ENCODE data around the gene MRPL53.

MRPL53 gene

DNA sequence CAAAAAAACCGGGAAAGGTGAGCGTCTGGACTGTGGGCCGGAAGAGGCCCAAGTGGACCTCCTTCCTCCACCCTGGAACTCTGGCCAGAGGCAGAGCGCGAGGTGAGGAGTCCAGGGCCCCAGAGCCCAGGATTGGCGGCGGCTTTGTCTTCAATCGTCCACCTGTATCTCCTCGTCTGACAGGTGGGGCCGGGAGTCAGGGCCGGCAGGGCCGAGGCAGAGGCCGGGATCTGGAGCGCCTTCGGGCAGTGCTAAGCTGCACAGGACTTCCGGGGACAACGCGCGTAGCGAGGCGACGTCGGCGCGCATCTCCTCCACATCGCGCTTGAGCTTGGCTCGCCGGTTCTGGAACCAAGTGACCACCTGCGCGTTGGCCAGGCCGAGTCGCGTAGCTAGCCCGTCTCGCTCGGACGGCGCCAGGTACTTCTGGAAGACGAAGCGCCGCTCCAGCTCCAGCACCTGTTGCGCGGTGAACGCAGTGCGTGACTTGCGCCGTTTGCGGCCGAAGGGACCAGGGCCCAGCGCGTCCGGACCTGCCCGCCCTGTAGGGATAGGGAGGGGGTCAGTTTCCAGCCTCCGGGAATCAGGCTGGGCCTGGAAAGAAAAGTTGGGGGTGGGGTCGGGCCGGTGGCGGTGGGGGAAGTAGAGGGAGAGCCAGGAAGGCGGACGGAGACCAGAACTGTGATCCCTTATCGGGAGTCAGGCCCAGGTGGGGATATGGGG lies 25.5 kb upstream of the MRPL53 start:
- TF ChIP-seq, protein P1, sequence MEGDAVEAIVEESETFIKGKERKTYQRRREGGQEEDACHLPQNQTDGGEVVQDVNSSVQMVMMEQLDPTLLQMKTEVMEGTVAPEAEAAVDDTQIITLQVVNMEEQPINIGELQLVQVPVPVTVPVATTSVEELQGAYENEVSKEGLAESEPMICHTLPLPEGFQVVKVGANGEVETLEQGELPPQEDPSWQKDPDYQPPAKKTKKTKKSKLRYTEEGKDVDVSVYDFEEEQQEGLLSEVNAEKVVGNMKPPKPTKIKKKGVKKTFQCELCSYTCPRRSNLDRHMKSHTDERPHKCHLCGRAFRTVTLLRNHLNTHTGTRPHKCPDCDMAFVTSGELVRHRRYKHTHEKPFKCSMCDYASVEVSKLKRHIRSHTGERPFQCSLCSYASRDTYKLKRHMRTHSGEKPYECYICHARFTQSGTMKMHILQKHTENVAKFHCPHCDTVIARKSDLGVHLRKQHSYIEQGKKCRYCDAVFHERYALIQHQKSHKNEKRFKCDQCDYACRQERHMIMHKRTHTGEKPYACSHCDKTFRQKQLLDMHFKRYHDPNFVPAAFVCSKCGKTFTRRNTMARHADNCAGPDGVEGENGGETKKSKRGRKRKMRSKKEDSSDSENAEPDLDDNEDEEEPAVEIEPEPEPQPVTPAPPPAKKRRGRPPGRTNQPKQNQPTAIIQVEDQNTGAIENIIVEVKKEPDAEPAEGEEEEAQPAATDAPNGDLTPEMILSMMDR (IDR thresholded peaks at IDR 0.05; ENCODE audit: control insufficient read depth, extremely low read depth, insufficient read depth): no peak

DNA sequence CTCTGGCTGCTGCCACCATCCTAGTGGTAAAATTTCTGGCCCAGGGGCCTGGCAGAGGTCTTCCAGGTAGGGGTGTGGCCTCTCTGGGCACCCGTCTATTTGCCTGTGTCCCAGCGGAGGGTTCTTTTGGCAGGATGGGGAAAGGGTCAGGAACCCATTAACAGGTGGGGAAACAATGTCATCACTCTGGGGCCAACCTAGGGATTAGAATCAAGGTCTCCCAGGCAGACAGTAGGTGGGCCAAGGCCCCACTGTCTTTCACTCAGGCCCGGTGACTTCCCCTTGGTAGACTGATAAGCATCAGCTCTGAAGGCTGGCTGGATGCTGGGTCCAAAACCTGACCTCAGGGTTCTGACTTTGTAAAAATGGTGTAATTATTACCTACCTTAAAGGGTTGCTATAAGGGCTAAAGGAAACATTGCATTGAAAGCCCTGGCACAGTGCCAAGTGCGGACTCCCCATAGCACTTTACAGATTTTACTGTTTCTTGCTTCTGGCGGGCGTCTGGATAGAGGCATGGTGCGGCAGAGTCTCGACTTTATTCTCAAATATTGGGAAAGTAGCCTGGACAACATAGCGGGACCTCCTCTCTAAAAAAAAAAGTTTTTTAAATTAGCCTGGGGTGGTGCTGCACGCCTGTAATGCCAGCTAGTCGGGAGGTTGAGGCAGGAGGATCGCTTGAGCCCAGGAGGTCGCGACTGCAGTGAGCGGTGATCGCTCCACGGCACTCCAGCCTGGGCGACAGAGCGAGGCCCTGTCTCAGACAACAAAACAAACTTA lies 24.7 kb upstream of the MRPL53 start:
- no peak overlapping the region for H3K4me3 ChIP-seq (ENCODE audit: low read depth, low read length)
- TF ChIP-seq, protein P1 (IDR thresholded peaks at IDR 0.05; ENCODE audit: control insufficient read depth, extremely low read depth, insufficient read depth): no peak
- DNase-seq (ENCODE audit: low read depth): no peak

More for the DNA sequence above, 25.5 kb upstream of the MRPL53 start:
- no peak for DNase-seq (ENCODE audit: low read depth)
- H3K4me3 ChIP-seq (ENCODE audit: low read depth, low read length): no peak overlapping the region

DNA sequence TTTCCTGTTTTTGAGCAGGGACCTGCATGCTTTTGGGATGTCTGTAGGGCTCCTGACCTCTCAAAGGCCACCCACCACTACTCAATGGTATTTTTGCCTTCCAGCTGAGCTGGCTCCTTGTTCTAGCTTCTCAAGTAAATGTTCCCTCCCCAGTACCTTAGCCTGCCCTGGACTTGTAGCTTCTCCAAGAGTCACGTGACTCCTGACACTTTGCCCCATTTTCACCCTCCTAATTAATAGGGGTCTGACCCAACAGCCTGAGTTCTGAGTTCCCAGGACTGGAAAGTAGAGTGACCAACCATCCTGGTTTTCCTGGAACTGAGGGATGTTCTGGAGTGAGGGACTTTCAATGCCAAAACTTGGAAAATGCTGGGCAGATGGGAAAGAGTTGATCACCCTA lies 23.0 kb upstream of the MRPL53 start:
- TF ChIP-seq, protein P1 (IDR thresholded peaks at IDR 0.05; ENCODE audit: control insufficient read depth, extremely low read depth, insufficient read depth): no peak
- DNase-seq (ENCODE audit: low read depth): no peak

DNA sequence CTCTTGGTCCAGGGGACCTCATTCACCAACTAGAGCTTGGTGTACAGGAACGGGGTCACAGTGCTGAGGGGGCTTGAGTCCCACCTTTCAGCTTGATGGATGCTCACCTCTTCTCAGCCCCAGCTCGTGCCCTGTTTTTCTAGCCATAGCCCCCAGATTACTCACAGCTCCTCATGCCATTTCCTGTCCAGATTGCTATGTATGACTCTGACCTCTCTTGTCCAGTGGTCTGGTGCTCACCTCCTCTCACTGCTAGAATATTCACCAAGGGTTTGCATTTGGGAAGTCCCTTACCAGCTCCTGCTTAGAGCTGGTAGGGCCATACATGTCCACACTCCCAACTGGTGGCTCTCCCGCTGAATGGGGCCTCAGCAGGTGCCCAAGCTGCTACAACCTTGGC lies 21.1 kb upstream of the MRPL53 start:
- H3K4me3 ChIP-seq (ENCODE audit: low read depth, low read length): no peak overlapping the region
- DNase-seq (ENCODE audit: low read depth): no peak
- TF ChIP-seq, protein P1 (IDR thresholded peaks at IDR 0.05; ENCODE audit: control insufficient read depth, extremely low read depth, insufficient read depth): no peak

More for the DNA sequence above, 23.0 kb upstream of the MRPL53 start:
- no peak overlapping the region for H3K4me3 ChIP-seq (ENCODE audit: low read depth, low read length)

DNA sequence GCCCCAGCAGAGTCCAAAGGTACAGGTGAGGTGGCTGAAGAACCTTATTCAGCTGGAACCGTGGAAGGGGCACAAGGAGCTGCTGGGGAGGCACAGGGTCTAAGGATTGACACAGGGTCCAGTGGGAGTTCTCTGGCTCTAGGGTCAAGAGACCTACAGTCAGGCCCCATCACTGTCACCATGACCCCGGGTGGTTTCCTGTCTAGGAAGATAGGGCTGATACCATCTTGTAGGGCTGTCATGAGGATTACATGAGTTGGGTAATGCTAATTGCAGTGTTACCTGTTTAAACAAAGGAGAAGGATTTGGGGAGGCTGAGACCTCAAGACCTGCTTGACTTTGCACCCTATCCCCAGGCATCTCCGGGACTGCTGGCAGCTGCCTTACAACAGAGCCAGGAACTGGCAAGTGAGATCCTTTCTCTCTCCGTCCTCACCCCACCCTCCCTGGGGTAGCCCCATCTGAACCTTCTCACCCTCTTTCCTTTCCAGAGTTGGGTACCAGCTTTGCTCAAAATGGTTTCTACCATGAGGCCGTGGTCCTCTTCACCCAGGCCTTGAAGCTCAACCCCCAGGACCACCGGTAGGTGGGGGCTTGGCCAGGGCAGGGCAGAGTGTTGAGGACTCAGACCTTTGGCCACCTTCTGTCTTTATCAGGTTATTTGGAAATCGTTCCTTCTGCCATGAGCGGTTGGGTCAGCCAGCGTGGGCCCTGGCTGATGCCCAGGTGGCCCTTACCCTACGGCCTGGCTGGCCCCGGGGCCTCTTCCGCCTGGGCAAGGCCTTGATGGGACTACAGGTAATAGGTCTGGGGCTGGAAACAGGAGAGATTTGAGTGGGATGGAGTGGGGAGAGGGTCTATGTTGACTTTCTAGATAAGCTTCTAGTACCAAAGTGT lies 19.4 kb upstream of the MRPL53 start:
- DNase-seq (ENCODE audit: low read depth): no peak
- no peak overlapping the region for H3K4me3 ChIP-seq (ENCODE audit: low read depth, low read length)
- TF ChIP-seq, protein P1 (IDR thresholded peaks at IDR 0.05; ENCODE audit: control insufficient read depth, extremely low read depth, insufficient read depth): no peak

DNA sequence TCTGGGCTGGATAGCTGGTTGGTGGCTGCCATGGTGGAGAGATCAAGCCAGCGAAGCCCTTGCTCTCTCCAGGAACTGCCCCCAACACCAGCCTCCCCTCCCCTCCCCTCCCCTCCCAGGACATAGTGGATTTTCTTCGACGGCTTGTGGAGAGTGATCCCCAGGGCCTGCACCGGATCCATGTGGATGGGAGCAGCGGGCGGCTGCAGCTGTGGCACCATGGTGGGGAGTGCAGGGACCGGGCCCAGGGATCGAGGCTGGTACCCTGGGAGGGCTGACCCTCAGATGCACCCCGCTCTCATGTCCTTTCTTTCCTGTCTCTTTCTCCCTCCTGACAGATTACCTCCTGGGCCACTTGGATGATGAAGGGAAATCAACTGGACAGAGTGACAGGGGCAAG lies 17.4 kb upstream of the MRPL53 start:
- DNase-seq (ENCODE audit: low read depth): no peak
- TF ChIP-seq, protein P1 (IDR thresholded peaks at IDR 0.05; ENCODE audit: control insufficient read depth, extremely low read depth, insufficient read depth): no peak
- no peak overlapping the region for H3K4me3 ChIP-seq (ENCODE audit: low read depth, low read length)
